ENCODE data around the gene CHST9.

- TF ChIP-seq CTCF (IDR thresholded peaks at IDR 0.05) (no peak), POLR2A (IDR thresholded peaks at IDR 0.05) (no peak)
These were observed 76.3 kb downstream of the CHST9 start for GRCh38 chr18:27108842-27109241.
